ENCODE results near the gene BCAS4.

The BCAS4 gene

GRCh38 chr20:50916257-50916656, 121.4 kb downstream of the BCAS4 start:
- no peak overlapping the region for H3K27ac ChIP-seq (ENCODE audit: low read length)
- H3K9ac ChIP-seq (ENCODE audit: low read length): no peak overlapping the region
- H3K79me2 ChIP-seq (ENCODE audit: low read length): peaks cover 98% of the 10 kb centered on the region
- H2AFZ ChIP-seq (ENCODE audit: low read depth, low read length): no peak overlapping the region
- H3K9me3 ChIP-seq (ENCODE audit: insufficient read depth, low read length): no peaks in the 10 kb centered on the region
- no peak for TF ChIP-seq EZH2phosphoT487 (IDR thresholded peaks at IDR 0.05; ENCODE audit: low read depth)
- TF ChIP-seq CTCF (IDR thresholded peaks at IDR 0.05; ENCODE audit: low read depth, low read length): no peak
- H4K20me1 ChIP-seq (ENCODE audit: insufficient read depth, low read length): peaks cover 85% of the 10 kb centered on the region
- peaks cover 80% of the 10 kb centered on the region for H3K4me1 ChIP-seq (ENCODE audit: low read length)
- H3K4me2 ChIP-seq (ENCODE audit: low read length): no peak overlapping the region
- no peaks in the 10 kb centered on the region for H3K27me3 ChIP-seq (ENCODE audit: low read depth, low read length)
- peaks cover 59% of the 10 kb centered on the region for H3K36me3 ChIP-seq (replicated peaks; ENCODE audit: low read depth, low read length)
- H3K4me3 ChIP-seq (ENCODE audit: low read length): no peak overlapping the region

GRCh38 chr20:50916934-50917333, 122.1 kb downstream of the BCAS4 start:
- Histone ChIP-seq H2AFZ (ENCODE audit: low read depth, low read length) (no peak overlapping the region), H4K20me1 (ENCODE audit: insufficient read depth, low read length) (peaks cover 87% of the 10 kb centered on the region), H3K9me3 (ENCODE audit: insufficient read depth, low read length) (no peaks in the 10 kb centered on the region), H3K4me2 (ENCODE audit: low read length) (peak overlapping the region; percentile 38; the same call in 1 of the 2 replicates), H3K4me3 (ENCODE audit: low read length) (no peak overlapping the region), H3K9ac (ENCODE audit: low read length) (no peak overlapping the region), H3K36me3 (replicated peaks; ENCODE audit: low read depth, low read length) (peaks cover 63% of the 10 kb centered on the region), H3K4me1 (ENCODE audit: low read length) (peaks cover 75% of the 10 kb centered on the region), H3K27ac (ENCODE audit: low read length) (peak overlapping the region; percentile 39), H3K27me3 (ENCODE audit: low read depth, low read length) (no peaks in the 10 kb centered on the region), H3K79me2 (ENCODE audit: low read length) (peaks cover 98% of the 10 kb centered on the region)
- TF ChIP-seq EZH2phosphoT487 (IDR thresholded peaks at IDR 0.05; ENCODE audit: low read depth): no peak
- TF ChIP-seq CTCF (IDR thresholded peaks at IDR 0.05; ENCODE audit: low read depth, low read length): no peak

- TF ChIP-seq CTCF (IDR thresholded peaks at IDR 0.05; ENCODE audit: low read depth, low read length) (no peak), EZH2phosphoT487 (IDR thresholded peaks at IDR 0.05; ENCODE audit: low read depth) (no peak)
- peaks cover 66% of the 10 kb centered on the region for H3K4me1 ChIP-seq (ENCODE audit: low read length)
These were observed 123.5 kb downstream of the BCAS4 start for GRCh38 chr20:50918403-50918802.

GRCh38 chr20:50919567-50919966, 124.7 kb downstream of the BCAS4 start:
- H3K9ac ChIP-seq (ENCODE audit: low read length): no peak overlapping the region
- H3K9me3 ChIP-seq (ENCODE audit: insufficient read depth, low read length): no peaks in the 10 kb centered on the region
- H2AFZ ChIP-seq (ENCODE audit: low read depth, low read length): no peak overlapping the region
- H3K27ac ChIP-seq (ENCODE audit: low read length): no peak overlapping the region
- H3K4me1 ChIP-seq (ENCODE audit: low read length): peaks cover 54% of the 10 kb centered on the region
- H3K27me3 ChIP-seq (ENCODE audit: low read depth, low read length): no peaks in the 10 kb centered on the region
- TF ChIP-seq CTCF (IDR thresholded peaks at IDR 0.05; ENCODE audit: low read depth, low read length) (no peak), EZH2phosphoT487 (IDR thresholded peaks at IDR 0.05; ENCODE audit: low read depth) (no peak)
- peaks cover 99% of the 10 kb centered on the region for H3K79me2 ChIP-seq (ENCODE audit: low read length)
- peaks cover 74% of the 10 kb centered on the region for H3K36me3 ChIP-seq (replicated peaks; ENCODE audit: low read depth, low read length)
- H3K4me3 ChIP-seq (ENCODE audit: low read length): no peak overlapping the region
- H3K4me2 ChIP-seq (ENCODE audit: low read length): no peak overlapping the region
- H4K20me1 ChIP-seq (ENCODE audit: insufficient read depth, low read length): peaks cover 92% of the 10 kb centered on the region

More at GRCh38 chr20:50918403-50918802, 123.5 kb downstream of the BCAS4 start:
- H3K9ac ChIP-seq (ENCODE audit: low read length): no peak overlapping the region
- H4K20me1 ChIP-seq (ENCODE audit: insufficient read depth, low read length): peaks cover 92% of the 10 kb centered on the region
- peak overlapping the region; percentile 38 for H3K4me2 ChIP-seq (ENCODE audit: low read length)
- H3K27ac ChIP-seq (ENCODE audit: low read length): peak overlapping the region; percentile 39
- peaks cover 68% of the 10 kb centered on the region for H3K36me3 ChIP-seq (replicated peaks; ENCODE audit: low read depth, low read length)
- no peak overlapping the region for H3K4me3 ChIP-seq (ENCODE audit: low read length)
- no peak overlapping the region for H2AFZ ChIP-seq (ENCODE audit: low read depth, low read length)
- H3K79me2 ChIP-seq (ENCODE audit: low read length): peaks cover 99% of the 10 kb centered on the region
- no peaks in the 10 kb centered on the region for H3K27me3 ChIP-seq (ENCODE audit: low read depth, low read length)
- H3K9me3 ChIP-seq (ENCODE audit: insufficient read depth, low read length): no peaks in the 10 kb centered on the region

All from OCI-LY3 (cell line).